ENCODE data around the gene KCNMA1.

GRCh38 chr10:77550378-77550777 is 87.2 kb downstream of the KCNMA1 start:
- TF ChIP-seq CTCF (IDR thresholded peaks at IDR 0.05): no peak
- no peak for TF ChIP-seq POLR2A (IDR thresholded peaks at IDR 0.05)
